Measurements from ENCODE around the gene GUCY2F.

The GUCY2F gene

GRCh38 chrX:109393859-109394258 is 88.0 kb downstream of the GUCY2F start:
- no peak for DNase-seq (ENCODE audit: low read depth)

DNA sequence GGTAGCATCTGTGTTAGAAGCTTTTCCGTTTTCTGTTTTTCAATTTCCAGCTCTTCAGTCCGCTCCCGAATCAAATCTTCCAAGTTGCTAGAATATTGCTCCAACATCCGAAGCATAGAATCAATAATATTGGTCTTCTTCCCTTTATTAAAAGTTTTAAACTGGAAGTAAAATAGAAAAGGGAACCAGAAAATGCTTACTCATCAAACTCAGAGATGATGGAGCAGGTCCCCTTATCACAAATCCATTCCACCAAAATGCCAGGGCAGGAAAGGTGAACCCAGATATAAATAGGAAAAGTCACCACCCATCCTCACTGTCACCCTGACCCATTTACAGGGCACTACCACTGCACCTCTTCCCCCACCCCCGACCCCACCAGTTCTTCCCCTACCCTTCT is 89.0 kb downstream of the GUCY2F start:
- no peak for DNase-seq (ENCODE audit: low read depth)

GRCh38 chrX:109390556-109390955 is 91.3 kb downstream of the GUCY2F start:
- no peak for DNase-seq (ENCODE audit: low read depth)

- DNase-seq (ENCODE audit: low read depth): no peak
Measured at GRCh38 chrX:109389917-109390316, 92.0 kb downstream of the GUCY2F start.

DNA sequence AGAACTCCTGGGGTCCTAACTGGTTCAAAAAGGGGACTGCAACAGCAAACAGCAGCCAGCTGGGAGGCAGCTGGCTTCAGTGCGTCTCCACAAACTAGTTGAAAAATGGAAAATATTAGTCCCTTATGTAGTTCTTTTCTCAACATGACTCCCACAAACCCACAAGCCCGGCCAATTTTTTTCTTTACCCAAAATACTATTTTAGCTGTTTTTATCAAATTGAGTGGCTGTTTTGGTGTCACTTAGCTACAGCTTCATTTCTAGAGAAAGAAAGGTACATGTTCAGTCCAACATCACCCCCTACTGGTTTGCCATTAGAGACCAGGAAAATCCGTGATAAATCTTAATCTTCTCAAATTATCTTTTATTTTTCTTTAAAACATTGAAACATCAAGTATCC is 97.2 kb downstream of the GUCY2F start:
- DNase-seq (ENCODE audit: low read depth): no peak

DNA sequence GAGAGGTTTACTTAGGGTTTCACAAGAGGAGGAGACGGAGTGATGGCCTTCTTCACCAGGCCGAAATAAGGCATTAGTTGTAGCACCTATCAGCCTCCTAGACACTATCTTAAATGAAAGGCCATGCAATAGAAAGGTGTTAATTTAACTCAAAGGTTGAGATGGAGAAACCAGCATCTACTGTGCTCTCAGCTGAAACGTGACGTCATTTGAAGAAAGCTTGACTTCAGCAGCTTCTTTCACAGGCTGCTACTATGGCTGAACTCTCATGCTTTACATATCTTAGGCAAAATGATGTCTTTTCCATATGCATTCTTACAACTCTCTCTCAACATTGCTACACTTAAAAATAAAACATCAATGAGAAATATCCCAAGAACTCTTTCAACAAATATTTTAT is 99.6 kb downstream of the GUCY2F start:
- no peak for DNase-seq (ENCODE audit: low read depth)

GRCh38 chrX:109378281-109378680 is 103.6 kb downstream of the GUCY2F start:
- no peak for DNase-seq (ENCODE audit: low read depth)

DNA sequence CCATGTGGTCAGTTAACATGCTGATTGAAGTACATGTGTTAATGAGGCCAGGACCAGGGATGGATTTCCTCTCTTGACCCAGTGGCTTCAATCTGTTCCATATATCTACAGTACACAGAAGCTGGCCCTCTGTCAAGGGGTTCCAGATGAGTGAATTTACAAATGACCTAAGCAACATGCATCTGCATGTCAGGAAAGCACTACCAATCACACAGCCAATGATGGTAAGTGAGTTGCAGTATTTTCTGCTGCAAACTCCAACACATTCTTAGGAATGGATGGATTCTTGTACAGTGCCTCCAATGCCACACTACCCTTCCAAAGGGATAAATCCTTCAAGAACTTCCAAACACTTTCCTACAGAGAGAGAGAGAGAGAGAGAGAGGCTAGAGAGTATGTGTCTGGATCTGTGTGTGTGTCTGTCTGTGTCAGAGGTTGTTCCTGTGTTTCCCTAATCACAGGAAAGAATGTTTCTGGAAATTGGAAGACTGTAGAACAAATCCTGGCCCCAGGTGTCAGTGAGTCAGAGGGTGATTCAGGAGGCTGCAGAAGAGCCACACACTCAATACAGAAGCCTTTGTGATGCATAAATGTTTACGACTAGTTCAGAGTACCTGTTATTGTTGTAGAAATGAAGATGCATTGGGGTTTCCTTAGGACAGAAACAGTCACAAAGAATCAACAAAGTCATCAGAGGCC is 107.5 kb downstream of the GUCY2F start:
- DNase-seq (ENCODE audit: low read depth): no peak

DNA sequence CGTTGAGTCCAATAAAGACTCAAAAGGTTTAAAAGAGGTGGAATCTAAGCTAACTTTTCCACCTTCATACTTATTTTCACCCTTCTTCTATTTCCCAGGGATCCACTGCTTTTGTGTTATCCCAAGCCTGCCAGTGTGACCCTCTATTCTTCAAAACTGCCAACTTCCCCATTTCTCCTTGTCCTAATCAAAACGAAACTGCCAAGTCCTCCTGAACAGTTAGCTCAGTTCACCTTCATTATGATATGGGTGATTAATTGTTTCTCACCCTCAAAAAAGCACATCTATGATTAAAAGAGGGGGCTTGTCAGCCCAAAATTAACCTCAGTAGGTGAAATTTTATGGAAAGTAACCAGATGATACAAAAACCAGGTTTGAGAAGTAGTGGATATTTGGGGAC is 108.4 kb downstream of the GUCY2F start:
- no peak for DNase-seq (ENCODE audit: low read depth)

DNA sequence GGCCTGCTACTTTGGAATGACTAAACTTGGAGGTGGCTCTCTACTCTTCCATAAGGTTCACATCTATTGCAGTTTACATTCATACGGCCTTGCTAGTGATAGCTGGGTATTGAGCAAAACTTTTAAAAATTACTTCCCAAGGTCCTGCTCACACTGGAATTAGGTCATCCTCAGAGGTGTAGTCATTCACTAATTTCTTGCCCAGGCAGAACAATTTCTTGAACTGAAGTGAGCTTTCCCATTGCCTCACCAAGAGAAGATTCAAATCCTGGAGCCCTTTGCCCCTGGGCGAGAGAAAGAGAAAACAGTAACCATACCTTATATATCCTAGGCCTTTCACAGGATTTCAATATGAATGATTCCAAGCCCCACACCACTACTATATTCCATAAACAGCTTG is 109.2 kb downstream of the GUCY2F start:
- no peak for DNase-seq (ENCODE audit: low read depth)

DNA sequence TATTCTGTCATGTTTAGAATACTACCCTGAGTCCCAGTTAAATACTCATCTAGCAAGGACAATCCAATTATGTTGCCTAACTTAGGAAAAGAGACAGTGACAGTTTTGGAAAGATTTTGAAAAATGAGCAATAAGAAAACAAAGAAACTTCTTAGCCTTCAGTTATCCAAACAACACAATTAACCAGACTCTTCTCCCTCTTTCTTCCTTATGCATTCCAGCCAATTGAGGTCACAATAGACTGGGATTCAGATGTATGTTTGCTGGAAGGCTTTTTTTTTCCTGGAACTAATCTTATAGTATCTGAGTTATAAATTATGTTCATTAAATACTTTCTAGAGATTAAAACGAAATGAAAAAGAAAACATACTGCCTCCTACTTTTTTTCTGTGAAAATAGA is 109.6 kb downstream of the GUCY2F start:
- DNase-seq (ENCODE audit: low read depth): no peak

- DNase-seq (ENCODE audit: low read depth): no peak
Measured at GRCh38 chrX:109362101-109362500, 119.8 kb downstream of the GUCY2F start.

GRCh38 chrX:109360301-109360700 is 121.6 kb downstream of the GUCY2F start:
- no peak for DNase-seq (ENCODE audit: low read depth)

DNA sequence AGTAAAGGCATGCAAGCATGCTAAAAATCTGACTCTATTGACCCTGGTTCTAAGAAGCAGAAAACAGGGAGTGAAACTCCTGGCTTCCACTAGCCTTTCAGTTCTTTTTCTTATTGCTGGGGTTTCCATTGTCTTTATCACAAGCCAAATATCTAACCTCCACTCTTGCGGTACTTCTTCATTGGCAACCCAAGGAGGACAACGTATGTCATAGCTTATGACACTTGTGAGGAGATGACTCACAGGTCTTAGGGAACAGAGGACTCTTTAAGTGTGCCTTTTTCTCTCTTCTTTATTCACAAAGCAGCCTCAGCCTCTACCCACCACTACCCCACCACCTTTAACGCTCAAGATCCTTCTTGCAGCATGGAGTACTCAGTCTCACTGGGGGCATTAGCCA is 124.2 kb downstream of the GUCY2F start:
- no peak for DNase-seq (ENCODE audit: low read depth)

GRCh38 chrX:109356684-109357083 is 125.2 kb downstream of the GUCY2F start:
- no peak for DNase-seq (ENCODE audit: low read depth)

GRCh38 chrX:109352066-109352588 is 129.8 kb downstream of the GUCY2F start:
- DNase-seq (ENCODE audit: low read depth): no peak

- no peak for DNase-seq (ENCODE audit: low read depth)
Measured at GRCh38 chrX:109351557-109351956, 130.3 kb downstream of the GUCY2F start.

GRCh38 chrX:109350551-109350950 is 131.3 kb downstream of the GUCY2F start:
- DNase-seq (ENCODE audit: low read depth): no peak

- no peak for DNase-seq (ENCODE audit: low read depth)
Measured at GRCh38 chrX:109350051-109350450, 131.8 kb downstream of the GUCY2F start.

DNA sequence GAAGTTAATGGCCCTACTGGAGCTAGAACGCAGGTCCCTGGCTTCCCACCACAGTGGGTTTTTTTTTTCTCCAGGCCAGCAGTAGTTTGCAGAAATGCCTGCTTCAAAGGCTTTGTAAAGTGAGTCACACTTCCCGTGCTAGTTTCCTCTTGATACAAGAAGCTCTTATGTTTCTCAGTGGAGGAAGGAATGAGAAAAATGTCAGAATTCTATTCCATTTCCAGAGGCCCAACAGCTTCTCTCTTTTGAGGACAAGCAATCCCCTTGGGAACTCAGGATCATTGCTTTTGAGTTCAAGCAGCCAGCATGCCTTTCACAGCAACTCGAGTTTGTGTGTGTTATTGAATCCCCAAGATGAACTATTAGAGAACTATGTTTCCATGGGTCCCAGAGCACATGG is 134.3 kb downstream of the GUCY2F start:
- no peak for DNase-seq (ENCODE audit: low read depth)

DNA sequence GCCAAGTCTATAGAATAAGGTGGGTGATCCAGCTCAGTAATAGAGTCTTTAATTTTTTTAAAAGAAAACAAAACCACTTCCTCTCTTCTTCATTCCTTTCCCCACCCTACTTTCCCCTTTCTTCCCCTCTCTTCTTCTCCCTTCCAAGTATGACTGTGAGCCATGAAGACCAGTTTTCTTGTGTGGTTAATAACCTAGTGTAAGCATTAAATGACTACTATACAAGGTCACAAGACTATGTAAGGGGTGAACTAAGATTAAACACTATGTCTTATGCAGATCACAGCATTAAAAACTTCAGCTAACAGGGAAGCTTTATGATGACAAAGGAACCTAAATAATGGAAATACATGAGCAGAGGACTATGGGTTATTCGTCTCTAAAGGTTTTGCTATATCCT is 135.4 kb downstream of the GUCY2F start:
- no peak for DNase-seq (ENCODE audit: low read depth)

- no peak for DNase-seq (ENCODE audit: low read depth)
Measured at GRCh38 chrX:109345856-109346255, 136.0 kb downstream of the GUCY2F start.

DNA sequence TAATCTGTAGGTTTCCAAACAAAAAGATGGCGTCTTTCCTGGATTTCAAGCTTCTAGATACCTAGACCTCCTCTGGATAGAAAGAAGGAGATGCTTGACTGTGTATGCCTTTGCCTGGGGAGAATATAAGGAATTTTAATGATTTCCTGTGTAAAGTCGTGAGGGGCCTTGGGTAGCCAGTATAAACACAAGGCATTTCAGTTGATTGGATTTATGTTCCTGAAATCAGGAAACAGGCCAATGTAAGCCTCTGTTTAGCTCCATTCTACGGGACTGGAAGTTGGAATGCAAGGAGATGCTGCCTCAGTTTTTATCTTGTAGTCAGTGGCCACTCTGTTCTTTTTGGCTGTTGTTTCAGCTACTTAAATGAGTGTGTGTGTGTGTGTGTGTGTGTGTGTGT is 137.2 kb downstream of the GUCY2F start:
- DNase-seq (ENCODE audit: low read depth): no peak

GRCh38 chrX:109344101-109344500 is 137.8 kb downstream of the GUCY2F start:
- no peak for DNase-seq (ENCODE audit: low read depth)

Measured in activated gamma-delta T cell treated with anti-CD3 and anti-CD28 coated beads, Interleukin-2, amount 50 U/mL, for 16 hours (primary cell).